Measurements from ENCODE around the gene GALNT16.

- TF ChIP-seq CTCF (IDR thresholded peaks at IDR 0.05; ENCODE audit: poor library complexity) = no peak
- no peak for TF ChIP-seq EZH2 (IDR thresholded peaks at IDR 0.05; ENCODE audit: borderline replicate concordance)
Observed at GRCh38 chr14:69375722-69376121, 115.8 kb downstream of the GALNT16 start.
